Pancreas (tissue), 10 donors: ENCODE measurements around the gene SYPL2. TPM values are rescaled to one million over a fixed set of nuclear protein-coding genes. Genes with fewer than 3 reads are reported as not detected.
A peak's percentile ranks its signal among the peaks of the same experiment; 100 is the strongest.

Experiments used
- ATAC-seq, 4 donors: fragments of 200-7000 bp; cut with Tn5 transposase; one replicate each; pipeline versions ENCODE4 v1.8.0 to v1.9.1; 2020; ENCODE audit warnings: mild to moderate bottlenecking in 4 of 4, moderate library complexity in 4 of 4
- DNase-seq, 6 donors: peaks; one replicate each; pipeline ENCODE4 v3.0.0-alpha.2; 2020
- FAIRE-seq: peaks from 2 replicates; lab custom pipeline; 2012; peaks lifted over from hg19 to GRCh38; lab: Jason Lieb, UNC
- H3K27ac ChIP-seq, 4 donors: fragments of 200-600 bp; sonication (generic); 1 replicate in 3 of 4; 2 replicates in 1 of 4; pipeline versions ENCODE4 v1.5.0 to v1.8.0; 2020
- H3K27me3 ChIP-seq, 4 donors: fragments of 200-600 bp; one replicate each; pipeline ENCODE4 v1.8.0; 2021
- H3K36me3 ChIP-seq, 3 donors: fragments of 200-600 bp; sonication (generic) in 1 of 3; one replicate each; pipeline versions ENCODE4 v1.5.0 to v1.8.0; 2020 to 2021
- H3K4me1 ChIP-seq, 3 donors: fragments of 200-600 bp; one replicate each; pipeline ENCODE4 v1.8.0; 2021
- H3K4me3 ChIP-seq, 4 donors: fragments of 200-600 bp; sonication (generic) in 2 of 4; one replicate each; pipeline versions ENCODE4 v1.5.0 to v1.8.0; 2020 to 2021
- H3K9me3 ChIP-seq, 4 donors: fragments of 200-600 bp; one replicate each; pipeline ENCODE4 v1.8.0; 2021
- CTCF ChIP-seq, 4 donors: fragments of 200-600 bp; sonication (generic) in 3 of 4; IDR thresholded peaks; one replicate each; pipeline versions ENCODE4 v1.5.0 to v1.8.0; 2021; ENCODE audit warnings: antibody characterized with exemption in 4 of 4
- WGBS, 2 donors: extraction: QIAGEN DNeasy Blood & Tissue Kit; methylation state at CpG; one replicate each; pipeline ENCODE4 v1.1.7; 2013; 5-methylcytosine and 5-hydroxymethylcytosine counted together
- intact Hi-C, 3 donors: fragments of 100-400 bp; cut with DNase I; formaldehyde crosslinking; loops; one replicate each; pipeline versions ENCODE4 v1.11.1 to v1.14.2; 2022
- polyA plus RNA-seq, 2 donors: library from polyadenylated mRNA; stranded (reverse); fragments of 200-250 nt; gene quantifications; one replicate each; pipeline ENCODE4 v1.2.3, GENCODE V29; 2013
- total RNA-seq, 6 donors: library from RNA; stranded (reverse); fragmentation: NEBNext Ultra II Directional in 4 of 6; extraction: Animal tissue kit (Norgen Biotek cat#: 25700) in 4 of 6; gene quantifications; one replicate each; pipeline versions ENCODE4 v1.2.1 to v1.2.4, GENCODE V29; 2021 to 2023
- donor health status: healthy with polysubstance abuse.
- donor health status: DM: no; HTN: no; CAD: no; lungs with moderate emphysema.
- donor health status: DM: no; HTN: no; CAD: no.
- donor health status: control.
- donor health status: control.
- donor health status: Bipolar disorder and iron deficiency.
- donor health status: DM: yes; HTN: yes; CAD: no.
- donor health status: DM: no; HTN: no; CAD: no.
- donor health status: DM: no; HTN: no; CAD: no.
- donor health status: DM: yes; HTN: yes; CAD: no.

The SYPL2 gene
- total and polyA plus RNA-seq, 8 donors, result 1.5 to 3.7 (median 2.5) TPM

GRCh38 chr1:109530457-109531087, 64.2 kb downstream of the SYPL2 start:
- Histone ChIP-seq H3K4me1 (peaks cover 0 to 9% (median 0%) of the 10 kb centered on the region in 3 donors), H3K9me3 (no peaks in the 10 kb centered on the region), H3K36me3 (no peaks in the 10 kb centered on the region), H3K27me3 (no peaks in the 10 kb centered on the region), H3K4me3 (no peak overlapping the region), H3K27ac (no peak overlapping the region)
- ATAC-seq (peak in 2 of 4 donors; percentile 8 to 32), FAIRE-seq (no peak), DNase-seq (no peak)
- WGBS, 2 donors, result 70 to 75% methylated on average over 13 of the region's 13 CpGs
- TF ChIP-seq CTCF (IDR thresholded peaks at IDR 0.05), result no peak
- intact Hi-C loops, result loop anchor here in 2 of 3 donors (5.0 kb wide), 3 partner anchors 38 to 278 kb away; partner anchors contain the start of gene CYB561D1 (in 1 of the 2)

- Histone ChIP-seq H3K4me1 (peaks cover 0 to 9% (median 0%) of the 10 kb centered on the region in 3 donors), H3K27me3 (no peaks in the 10 kb centered on the region), H3K9me3 (no peaks in the 10 kb centered on the region), H3K27ac (no peak overlapping the region), H3K36me3 (no peaks in the 10 kb centered on the region), H3K4me3 (no peak overlapping the region)
- no peak for ATAC-seq
- intact Hi-C loops, result loop anchor here in 2 of 3 donors (5.0 kb wide), 3 partner anchors 39 to 279 kb away; partner anchors contain the start of gene CYB561D1 (in 1 of the 2)
- no peak for TF ChIP-seq CTCF (IDR thresholded peaks at IDR 0.05)
- no peak for DNase-seq
- WGBS, 2 donors, result 77 to 85% methylated on average over 4 of the region's 4 CpGs
- no peak for FAIRE-seq
Observed at GRCh38 chr1:109531380-109531779, 65.0 kb downstream of the SYPL2 start.

Other genes starting within 250 kb of the SYPL2 start
- 1 to 10 TPM; 4.0 to 8.5 (median 4.7) TPM for gene CELSR2, start 217.0 kb upstream of the SYPL2 start, total RNA-seq
- gene CELSR2, start 217.0 kb upstream of the SYPL2 start, polyA plus RNA-seq, result 1 to 10 TPM; 5.6 to 6.8 TPM
- 1 to 10 TPM in 2 of 6 donors, under 1 TPM in 4; 0.08 to 3.0 (median 0.78) TPM for gene PSRC1, start 183.4 kb upstream of the SYPL2 start, total RNA-seq
- gene PSRC1, start 183.4 kb upstream of the SYPL2 start, polyA plus RNA-seq, result 1 to 10 TPM; 2.2 to 5.4 TPM
- under 1 TPM in 2 of 6 donors, not detected in 4; 0.26 to 0.28 TPM for gene MYBPHL, start 159.5 kb upstream of the SYPL2 start, total RNA-seq
- gene MYBPHL, start 159.5 kb upstream of the SYPL2 start, polyA plus RNA-seq, result 1 to 10 TPM in 1 of 2 donors, under 1 TPM in 1; 0.27 to 1.1 TPM
- gene SORT1, start 68.6 kb upstream of the SYPL2 start, total RNA-seq, result 10 to 100 TPM; 22.9 to 60.7 (median 30.7) TPM
- 10 to 100 TPM; 10.4 to 14.9 TPM for gene SORT1, start 68.6 kb upstream of the SYPL2 start, polyA plus RNA-seq
- gene PSMA5, start 40.1 kb upstream of the SYPL2 start, total RNA-seq, result 10 to 100 TPM; 21.4 to 36.2 (median 27.7) TPM
- gene PSMA5, start 40.1 kb upstream of the SYPL2 start, polyA plus RNA-seq, result 10 to 100 TPM; 16.1 to 24.8 TPM
- gene ATXN7L2, start 17.4 kb downstream of the SYPL2 start, total RNA-seq, result 1 to 10 TPM; 1.1 to 3.5 (median 1.7) TPM
- gene ATXN7L2, start 17.4 kb downstream of the SYPL2 start, polyA plus RNA-seq, result 10 to 100 TPM; 15.2 to 15.7 TPM
- 10 to 100 TPM in 3 of 6 donors, 1 to 10 TPM in 3; 8.1 to 11.6 (median 9.7) TPM for gene CYB561D1, start 27.5 kb downstream of the SYPL2 start, total RNA-seq
- gene CYB561D1, start 27.5 kb downstream of the SYPL2 start, polyA plus RNA-seq, result 1 to 10 TPM; 5.1 to 7.1 TPM
- 1 to 10 TPM; 4.4 to 5.8 (median 5.3) TPM for gene AMIGO1, start 43.2 kb downstream of the SYPL2 start, total RNA-seq
- gene AMIGO1, start 43.2 kb downstream of the SYPL2 start, polyA plus RNA-seq, result 1 to 10 TPM; 1.6 to 4.9 TPM
- gene GPR61, start 73.3 kb downstream of the SYPL2 start, total RNA-seq, result under 1 TPM in 1 of 6 donors, not detected in 5; 0.09 TPM
- under 1 TPM in 1 of 2 donors, not detected in 1; 0.19 TPM for gene GPR61, start 73.3 kb downstream of the SYPL2 start, polyA plus RNA-seq
- gene GNAI3, start 82.1 kb downstream of the SYPL2 start, total RNA-seq, result 1 to 10 TPM; 2.5 to 3.9 (median 3.1) TPM
- 1 to 10 TPM; 1.1 to 1.9 TPM for gene GNAI3, start 82.1 kb downstream of the SYPL2 start, polyA plus RNA-seq
- under 1 TPM in 1 of 6 donors, not detected in 5; 0.60 TPM for gene GNAT2, start 153.1 kb downstream of the SYPL2 start, total RNA-seq
- under 1 TPM in 1 of 2 donors, not detected in 1; 0.82 TPM for gene GNAT2, start 153.1 kb downstream of the SYPL2 start, polyA plus RNA-seq
- 10 to 100 TPM; 17.6 to 48.5 (median 26.1) TPM for gene AMPD2, start 153.3 kb downstream of the SYPL2 start, total RNA-seq
- gene AMPD2, start 153.3 kb downstream of the SYPL2 start, polyA plus RNA-seq, result 10 to 100 TPM; 40.3 to 57.3 TPM
- gene GSTM4, start 189.6 kb downstream of the SYPL2 start, total RNA-seq, result 10 to 100 TPM; 13.4 to 36.6 (median 16.5) TPM
- gene GSTM4, start 189.6 kb downstream of the SYPL2 start, polyA plus RNA-seq, result 10 to 100 TPM; 24.4 to 32.8 TPM
- gene GSTM2, start 201.5 kb downstream of the SYPL2 start, total RNA-seq, result 10 to 100 TPM; 10.4 to 47.5 (median 27.6) TPM
- 100 to 1,000 TPM; 139 to 193 TPM for gene GSTM2, start 201.5 kb downstream of the SYPL2 start, polyA plus RNA-seq
- gene GSTM1, start 221.3 kb downstream of the SYPL2 start, total RNA-seq, result 10 to 100 TPM in 3 of 6 donors, not detected in 3; 23.3 to 32.1 (median 26.9) TPM
- 10 to 100 TPM; 21.7 to 41.8 TPM for gene GSTM1, start 221.3 kb downstream of the SYPL2 start, polyA plus RNA-seq
- gene GSTM5, start 245.7 kb downstream of the SYPL2 start, total RNA-seq, result 1 to 10 TPM in 3 of 6 donors, under 1 TPM in 3; 0.42 to 4.5 (median 1.1) TPM
- gene GSTM5, start 245.7 kb downstream of the SYPL2 start, polyA plus RNA-seq, result 1 to 10 TPM; 3.0 to 3.8 TPM